Right cardiac atrium (tissue), 5 donors: ENCODE data around the gene RXRB. TPM values are rescaled to one million over a fixed set of nuclear protein-coding genes. Genes with fewer than 3 reads are reported as not detected.
"Not testable (repeated sequence)": the region's sequence is repeated elsewhere in the genome, so short reads cannot be mapped to it uniquely, and the experiment has no call there.

Experiments used
- ATAC-seq, 2 donors: fragments of 200-7000 bp; cut with Tn5 transposase; one replicate each; pipeline versions ENCODE4 v1.8.0 to v1.9.1; 2020; ENCODE audit warnings: moderate library complexity in 2 of 2, mild to moderate bottlenecking in 1 of 2
- DNase-seq, 3 donors: peaks; one replicate each; pipeline ENCODE4 v3.0.0-alpha.2; 2020
- H3K27ac ChIP-seq: one replicate; pipeline ENCODE4 v1.5.1; 2013; ENCODE audit warnings: mild to moderate bottlenecking, low read length, control low read depth, moderate library complexity
- H3K27me3 ChIP-seq: one replicate; pipeline ENCODE4 v1.6.1; 2013; ENCODE audit not compliant: control insufficient read depth, insufficient read depth
- H3K4me1 ChIP-seq: one replicate; pipeline ENCODE4 v1.6.1; 2013; ENCODE audit warnings: low read length; ENCODE audit not compliant: control insufficient read depth, insufficient read depth
- H3K4me3 ChIP-seq: one replicate; pipeline ENCODE4 v1.5.1; 2013; ENCODE audit warnings: low read length, control low read depth
- H3K9me3 ChIP-seq: one replicate; pipeline ENCODE4 v1.6.1; 2013; ENCODE audit warnings: low read length; ENCODE audit not compliant: control insufficient read depth
- WGBS: extraction: QIAGEN DNeasy Blood & Tissue Kit; methylation state at CpG from one replicate; pipeline ENCODE4 v1.1.7; 2013; 5-methylcytosine and 5-hydroxymethylcytosine counted together
- intact Hi-C, 4 donors: fragments of 100-400 bp; cut with DNase I; formaldehyde crosslinking; loops; one replicate each; pipeline versions ENCODE4 v1.11.0 to v1.14.0; 2022 to 2023
- polyA plus RNA-seq: library from polyadenylated mRNA; stranded (reverse); fragments of 200-250 nt; gene quantifications from one replicate; pipeline ENCODE4 v1.2.3, GENCODE V29; 2013
- total RNA-seq, 4 donors: library from RNA; stranded (reverse); fragmentation: NEBNext Ultra II Directional; extraction: Animal tissue kit (Norgen Biotek cat#: 25700); gene quantifications; one replicate each; pipeline ENCODE4 v1.2.1, GENCODE V29; 2021
- donor health status: healthy with polysubstance abuse.
- donor health status: DM: no; HTN: yes; CAD: no.
- donor health status: DM: no; HTN: no; CAD: no.
- donor health status: DM: no; HTN: yes; CAD: no; lungs with severe emphysema.
- donor health status: DM: yes; HTN: yes; CAD: no.

The RXRB gene
- total and polyA plus RNA-seq, 5 donors: 31.7 to 44.8 (median 33.6) TPM

GRCh38 chr6:33236328-33236727 lies 35.9 kb upstream of the RXRB start:
- no peak for DNase-seq
- Histone ChIP-seq H3K27ac (no peak overlapping the region), H3K27me3 (no peaks in the 10 kb centered on the region), H3K4me1 (peaks cover 1% of the 10 kb centered on the region), H3K9me3 (no peaks in the 10 kb centered on the region), H3K4me3 (no peak overlapping the region)
- no peak for ATAC-seq
- intact Hi-C loops: no loop called here

GRCh38 chr6:33235221-33235634 lies 34.8 kb upstream of the RXRB start:
- 16% methylated on average over 6 of the region's 6 CpGs for WGBS
- Histone ChIP-seq H3K4me3 (no peak overlapping the region), H3K27me3 (no peaks in the 10 kb centered on the region), H3K9me3 (no peaks in the 10 kb centered on the region), H3K4me1 (peaks cover 1% of the 10 kb centered on the region), H3K27ac (no peak overlapping the region)
- ATAC-seq (no peak), DNase-seq (no peak)
- intact Hi-C loops: no loop called here

- intact Hi-C loops, DNase-seq, ATAC-seq, H3K27ac ChIP-seq, H3K27me3 ChIP-seq, H3K4me1 ChIP-seq, H3K4me3 ChIP-seq, H3K9me3 ChIP-seq: not testable (repeated sequence)
- 45% methylated on average over 14 of the region's 14 CpGs for WGBS
Measured at GRCh38 chr6:33226503-33227120, 26.1 kb upstream of the RXRB start.

GRCh38 chr6:33217681-33218080 lies 17.2 kb upstream of the RXRB start:
- Histone ChIP-seq H3K4me1 (no peaks in the 10 kb centered on the region), H3K27me3 (no peaks in the 10 kb centered on the region), H3K27ac (no peak overlapping the region), H3K4me3 (no peak overlapping the region), H3K9me3 (no peaks in the 10 kb centered on the region)
- DNase-seq (no peak), ATAC-seq (no peak)
- 54% methylated on average over 3 of the region's 3 CpGs for WGBS
- intact Hi-C loops: no loop called here

- intact Hi-C loops: no loop called here
- no peak for ATAC-seq
- Histone ChIP-seq H3K4me3 (no peak overlapping the region), H3K27me3 (no peaks in the 10 kb centered on the region), H3K9me3 (no peaks in the 10 kb centered on the region), H3K4me1 (no peaks in the 10 kb centered on the region), H3K27ac (no peak overlapping the region)
- 84% methylated on average over 6 of the region's 6 CpGs for WGBS
- no peak for DNase-seq
Measured at GRCh38 chr6:33217246-33217645, 16.8 kb upstream of the RXRB start.

- H3K4me3 ChIP-seq: no peak overlapping the region
- no peak for DNase-seq
- intact Hi-C loops: no loop called here
- WGBS: 82% methylated on average over 4 of the region's 4 CpGs
- no peaks in the 10 kb centered on the region for H3K4me1 ChIP-seq
- H3K27me3 ChIP-seq: no peaks in the 10 kb centered on the region
- ATAC-seq: no peak
- H3K9me3 ChIP-seq: no peaks in the 10 kb centered on the region
- H3K27ac ChIP-seq: no peak overlapping the region
Measured at GRCh38 chr6:33216117-33216649, 15.7 kb upstream of the RXRB start.

GRCh38 chr6:33215271-33216116 lies 15.0 kb upstream of the RXRB start:
- intact Hi-C loops: no loop called here
- DNase-seq: no peak
- Histone ChIP-seq H3K4me3 (no peak overlapping the region), H3K4me1 (no peaks in the 10 kb centered on the region), H3K27me3 (no peaks in the 10 kb centered on the region), H3K27ac (no peak overlapping the region), H3K9me3 (no peaks in the 10 kb centered on the region)
- WGBS: 77% methylated on average over 9 of the region's 9 CpGs
- ATAC-seq: no peak

GRCh38 chr6:33213989-33214335 lies 13.5 kb upstream of the RXRB start:
- peak in 1 of 2 donors; percentile 15 for ATAC-seq
- Histone ChIP-seq H3K4me3 (peak overlapping the region; percentile 62), H3K4me1 (no peaks in the 10 kb centered on the region), H3K27ac (no peak overlapping the region), H3K9me3 (no peaks in the 10 kb centered on the region), H3K27me3 (no peaks in the 10 kb centered on the region)
- DNase-seq: peak in 1 of 3 donors; percentile 40
- 14% methylated on average over 9 of the region's 9 CpGs for WGBS
- intact Hi-C loops: no loop called here

- Histone ChIP-seq H3K4me3 (peak overlapping the region; percentile 62), H3K4me1 (no peaks in the 10 kb centered on the region), H3K9me3 (no peaks in the 10 kb centered on the region), H3K27me3 (no peaks in the 10 kb centered on the region), H3K27ac (no peak overlapping the region)
- under 1% methylated on average over 43 of the region's 43 CpGs for WGBS
- DNase-seq (peak; percentile 34 to 77 (median 76)), ATAC-seq (peak; percentile 42 to 47)
- intact Hi-C loops: no loop called here
Measured at GRCh38 chr6:33213166-33213988, 12.9 kb upstream of the RXRB start.

GRCh38 chr6:33212857-33213165 lies 12.3 kb upstream of the RXRB start:
- WGBS: 4% methylated on average over 6 of the region's 6 CpGs
- Histone ChIP-seq H3K27me3 (no peaks in the 10 kb centered on the region), H3K4me1 (no peaks in the 10 kb centered on the region), H3K4me3 (peak overlapping the region; percentile 62), H3K9me3 (no peaks in the 10 kb centered on the region), H3K27ac (no peak overlapping the region)
- DNase-seq (no peak), ATAC-seq (no peak)
- intact Hi-C loops: no loop called here
